Mesenchymal stem cell (in vitro differentiated cells and primary cell): ENCODE results near the gene MGAT4A.
A peak's percentile ranks its signal among the peaks of the same experiment; 100 is the strongest.

Source experiments
- DNase-seq: peaks from one replicate; pipeline ENCODE4 v3.0.0-alpha.2; 2013
- H2AFZ ChIP-seq: one replicate; pipeline ENCODE4 v1.6.1; 2013; ENCODE audit warnings: low read depth, mild to moderate bottlenecking, control low read depth, inconsistent platforms, low read length, moderate library complexity
- H2AK5ac ChIP-seq: 2 replicates; pipeline ENCODE4 v1.6.1; 2013; ENCODE audit warnings: low read length, moderate library complexity, mild to moderate bottlenecking, inconsistent platforms; ENCODE audit not compliant: severe bottlenecking
- H2BK120ac ChIP-seq: one replicate; pipeline ENCODE4 v1.6.1; 2013; ENCODE audit warnings: low read depth, mild to moderate bottlenecking, inconsistent platforms, low read length, moderate library complexity
- H2BK12ac ChIP-seq, 2 experiments: one replicate each; pipeline ENCODE4 v1.6.1; 2013; ENCODE audit warnings: inconsistent platforms in 2 of 2, low read length in 2 of 2, mild to moderate bottlenecking in 2 of 2, moderate library complexity in 2 of 2, control low read depth in 1 of 2
- H2BK15ac ChIP-seq: one replicate; pipeline ENCODE4 v1.6.1; 2013; ENCODE audit warnings: mild to moderate bottlenecking, low read depth, inconsistent platforms; ENCODE audit not compliant: poor library complexity, severe bottlenecking
- H2BK5ac ChIP-seq: 2 replicates; pipeline ENCODE4 v1.6.1; 2013; ENCODE audit warnings: low read depth, mild to moderate bottlenecking, low read length, control low read depth, inconsistent platforms; ENCODE audit not compliant: poor library complexity, severe bottlenecking
- H3K14ac ChIP-seq, 2 experiments: one replicate each; pipeline ENCODE4 v1.6.1; 2013; ENCODE audit warnings: inconsistent platforms in 2 of 2, low read length in 2 of 2, control low read depth in 1 of 2, mild to moderate bottlenecking in 1 of 2, moderate library complexity in 1 of 2
- H3K18ac ChIP-seq, 2 experiments: one replicate each; pipeline ENCODE4 v1.6.1; 2013; ENCODE audit warnings: inconsistent platforms in 2 of 2, low read length in 2 of 2, control low read depth in 1 of 2, low read depth in 1 of 2, mild to moderate bottlenecking in 1 of 2
- H3K23ac ChIP-seq, 2 experiments: one replicate each; pipeline ENCODE4 v1.6.1; 2013; ENCODE audit warnings: inconsistent platforms in 2 of 2, low read length in 2 of 2, mild to moderate bottlenecking in 2 of 2, moderate library complexity in 2 of 2, control low read depth in 1 of 2
- H3K27ac ChIP-seq: 2 replicates; pipeline ENCODE4 v1.5.1; 2013; ENCODE audit warnings: mild to moderate bottlenecking, moderate library complexity, low read length, control low read depth, inconsistent platforms; ENCODE audit not compliant: poor library complexity, severe bottlenecking
- H3K27me3 ChIP-seq, 2 experiments: 2 replicates each; pipeline versions ENCODE4 v1.6.1 to v1.7.0; 2013; ENCODE audit warnings: low read length in 2 of 2, mild to moderate bottlenecking in 2 of 2, moderate library complexity in 2 of 2, control low read depth in 1 of 2, inconsistent platforms in 1 of 2; ENCODE audit not compliant: control insufficient read depth in 1 of 2, insufficient read depth in 1 of 2
- H3K36me3 ChIP-seq, 2 experiments: 2 replicates each; pipeline versions ENCODE4 v1.6.1 to v1.7.0; 2013; ENCODE audit warnings: low read length in 2 of 2, control low read depth in 1 of 2, inconsistent platforms in 1 of 2, low read depth in 1 of 2, mild to moderate bottlenecking in 1 of 2; ENCODE audit not compliant: insufficient read depth in 2 of 2, control insufficient read depth in 1 of 2
- H3K4ac ChIP-seq, 2 experiments: one replicate each; pipeline ENCODE4 v1.6.1; 2013; ENCODE audit warnings: inconsistent platforms in 2 of 2, low read length in 2 of 2, mild to moderate bottlenecking in 2 of 2, moderate library complexity in 2 of 2, control low read depth in 1 of 2, low read depth in 1 of 2
- H3K4me1 ChIP-seq: 2 replicates; pipeline ENCODE4 v1.6.1; 2013; ENCODE audit warnings: low read depth, low read length, control low read depth; ENCODE audit not compliant: control insufficient read depth, insufficient read depth
- H3K4me2 ChIP-seq: 2 replicates; pipeline ENCODE4 v1.6.1; 2013; ENCODE audit warnings: low read length, mild to moderate bottlenecking, inconsistent platforms; ENCODE audit not compliant: poor library complexity, severe bottlenecking
- H3K4me3 ChIP-seq, 2 experiments: 2 replicates each; pipeline versions ENCODE4 v1.5.1 to v1.7.0; 2013; ENCODE audit warnings: low read length in 2 of 2, mild to moderate bottlenecking in 2 of 2, control low read depth in 1 of 2, low read depth in 1 of 2; ENCODE audit not compliant: insufficient read depth in 1 of 2
- H3K79me1 ChIP-seq: replicated peaks from 2 replicates; pipeline ENCODE4 v1.6.1; 2013; ENCODE audit warnings: mild to moderate bottlenecking, control low read depth, low read length, inconsistent platforms; ENCODE audit not compliant: poor library complexity, severe bottlenecking
- H3K9ac ChIP-seq: 2 replicates; pipeline ENCODE4 v1.7.0; 2013; ENCODE audit warnings: mild to moderate bottlenecking, low read length, moderate library complexity
- H3K9me3 ChIP-seq: 2 replicates; pipeline ENCODE4 v1.7.0; 2013; ENCODE audit warnings: mild to moderate bottlenecking, low read length; ENCODE audit not compliant: control insufficient read depth
- H4K8ac ChIP-seq: one replicate; pipeline ENCODE4 v1.6.1; 2013; ENCODE audit warnings: inconsistent platforms, mild to moderate bottlenecking, low read length, moderate library complexity
- H4K91ac ChIP-seq: one replicate; pipeline ENCODE4 v1.6.1; 2013; ENCODE audit warnings: mild to moderate bottlenecking, low read length, inconsistent platforms
- WGBS: methylation state at CpG from one replicate; pipeline ENCODE4 v1.1.7; 2013; ENCODE audit warnings: mixed read lengths; 5-methylcytosine and 5-hydroxymethylcytosine counted together

The MGAT4A gene

DNA sequence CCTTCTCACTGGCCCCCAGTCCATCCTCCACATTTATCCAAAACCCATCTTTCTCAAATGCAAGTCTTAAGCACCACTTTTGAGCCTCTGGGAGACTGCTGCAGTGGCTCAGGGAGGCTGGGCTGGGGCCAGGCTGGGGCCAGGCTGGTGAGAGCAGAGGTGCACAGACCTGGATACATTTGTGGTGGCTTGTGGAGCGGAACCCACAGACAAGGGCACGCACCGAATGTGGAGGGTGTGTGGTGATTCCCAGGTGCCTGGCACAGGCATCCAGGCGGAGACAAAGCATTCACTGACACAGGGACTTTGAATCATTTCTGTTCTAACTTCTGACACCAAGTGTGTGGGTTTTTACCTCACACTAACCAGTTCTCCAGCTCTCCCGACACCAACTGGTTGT lies 42.2 kb upstream of the MGAT4A start:
- Histone ChIP-seq H2BK120ac (no peak overlapping the region), H3K23ac (no peak overlapping the region), H2BK5ac (no peak overlapping the region), H3K4me3 (no peak overlapping the region), H3K18ac (no peak overlapping the region), H2BK15ac (no peak overlapping the region), H3K4me1 (peaks cover 2% of the 10 kb centered on the region), H3K4me2 (no peak overlapping the region), H2AFZ (no peak overlapping the region), H2AK5ac (no peak overlapping the region), H2BK12ac (no peak overlapping the region), H4K91ac (peak overlapping the region; percentile 34), H3K27me3 (peaks cover 27 to 62% of the 10 kb centered on the region in 2 experiments), H3K9ac (no peak overlapping the region), H3K14ac (no peak overlapping the region), H3K36me3 (no peaks in the 10 kb centered on the region), H3K4ac (no peak overlapping the region), H3K9me3 (no peaks in the 10 kb centered on the region), H3K27ac (no peak overlapping the region), H4K8ac (no peak overlapping the region), H3K79me1 (no peaks in the 10 kb centered on the region)
- 83% methylated on average over 5 of the region's 5 CpGs for WGBS
- no peak for DNase-seq

DNA sequence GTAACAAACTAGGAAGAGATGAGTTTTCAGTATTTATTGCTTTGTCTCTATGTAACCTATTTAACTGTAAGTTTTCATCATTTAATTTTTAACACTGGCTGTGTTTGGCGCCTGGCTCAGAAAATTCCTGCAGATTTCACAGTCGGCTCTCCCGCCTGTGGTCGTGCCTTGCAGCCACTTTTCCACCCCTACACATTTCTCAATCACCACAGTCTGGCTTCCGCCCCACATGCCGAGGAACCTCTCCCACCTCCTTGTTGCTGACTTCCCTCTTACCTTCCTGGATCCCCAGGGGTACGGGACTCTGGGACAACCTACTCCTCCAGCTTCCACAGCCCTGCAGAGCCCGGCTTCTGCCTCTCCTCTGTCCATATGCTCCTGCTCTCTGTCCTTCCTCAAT lies 41.6 kb upstream of the MGAT4A start:
- Histone ChIP-seq H3K23ac (no peak overlapping the region), H2BK120ac (no peak overlapping the region), H3K9me3 (no peaks in the 10 kb centered on the region), H3K4me2 (no peak overlapping the region), H4K8ac (no peak overlapping the region), H2BK12ac (no peak overlapping the region), H3K27me3 (peaks cover 27 to 63% of the 10 kb centered on the region in 2 experiments), H3K4me3 (no peak overlapping the region), H2BK5ac (no peak overlapping the region), H2AK5ac (no peak overlapping the region), H2AFZ (no peak overlapping the region), H3K4me1 (peaks cover 2% of the 10 kb centered on the region), H3K4ac (no peak overlapping the region), H2BK15ac (no peak overlapping the region), H3K36me3 (no peaks in the 10 kb centered on the region), H3K27ac (no peak overlapping the region), H3K18ac (no peak overlapping the region), H4K91ac (no peak overlapping the region), H3K79me1 (no peaks in the 10 kb centered on the region), H3K14ac (no peak overlapping the region), H3K9ac (no peak overlapping the region)
- DNase-seq: no peak
- 86% methylated on average over 8 of the region's 8 CpGs for WGBS

- Histone ChIP-seq H3K79me1 (no peaks in the 10 kb centered on the region), H3K9ac (no peak overlapping the region), H3K4ac (no peak overlapping the region), H3K4me3 (no peak overlapping the region), H3K4me1 (peaks cover 2% of the 10 kb centered on the region), H2AFZ (no peak overlapping the region), H4K91ac (no peak overlapping the region), H3K36me3 (no peaks in the 10 kb centered on the region), H2BK12ac (no peak overlapping the region), H2BK5ac (no peak overlapping the region), H3K4me2 (no peak overlapping the region), H3K27me3 (peaks cover 27 to 63% of the 10 kb centered on the region in 2 experiments), H3K18ac (no peak overlapping the region), H3K23ac (no peak overlapping the region), H4K8ac (no peak overlapping the region), H2AK5ac (no peak overlapping the region), H3K27ac (no peak overlapping the region), H3K9me3 (no peaks in the 10 kb centered on the region), H3K14ac (no peak overlapping the region), H2BK120ac (no peak overlapping the region), H2BK15ac (no peak overlapping the region)
- WGBS: 81% methylated on average over 14 of the region's 17 CpGs
- no peak for DNase-seq
These were observed 41.0 kb upstream of the MGAT4A start for GRCh38 chr2:98771721-98772524.

GRCh38 chr2:98771264-98771663 lies 40.3 kb upstream of the MGAT4A start:
- Histone ChIP-seq H3K9ac (no peak overlapping the region), H3K9me3 (no peaks in the 10 kb centered on the region), H2BK5ac (no peak overlapping the region), H4K91ac (no peak overlapping the region), H3K27ac (no peak overlapping the region), H3K79me1 (no peaks in the 10 kb centered on the region), H2AFZ (no peak overlapping the region), H3K18ac (no peak overlapping the region), H2BK120ac (no peak overlapping the region), H3K27me3 (peaks cover 26 to 60% of the 10 kb centered on the region in 2 experiments), H3K14ac (no peak overlapping the region), H2BK15ac (no peak overlapping the region), H3K4ac (no peak overlapping the region), H3K4me1 (peaks cover 2% of the 10 kb centered on the region), H3K4me3 (no peak overlapping the region), H3K36me3 (no peaks in the 10 kb centered on the region), H3K4me2 (no peak overlapping the region), H4K8ac (no peak overlapping the region), H2BK12ac (no peak overlapping the region), H3K23ac (no peak overlapping the region), H2AK5ac (no peak overlapping the region)
- DNase-seq: no peak
- 85% methylated on average over 1 of the region's 2 CpGs for WGBS
